ES-I3 (cell line): Measurements from ENCODE around the gene SKIC3.
A peak's percentile ranks its signal among the peaks of the same experiment; 100 is the strongest.

Experiments used
- H3K36me3 ChIP-seq: 2 replicates; pipeline ENCODE4 v1.6.1; 2013; ENCODE audit warnings: mild to moderate bottlenecking, low read length, control low read depth, moderate library complexity; ENCODE audit not compliant: insufficient read depth
- H3K4me1 ChIP-seq: 2 replicates; pipeline ENCODE4 v1.6.1; 2013; ENCODE audit warnings: mild to moderate bottlenecking, control low read depth, low read length; ENCODE audit not compliant: insufficient read depth
- H3K9ac ChIP-seq: 2 replicates; pipeline ENCODE4 v1.6.1; 2013; ENCODE audit warnings: low read depth, mild to moderate bottlenecking, low read length, moderate library complexity
- H3K9me3 ChIP-seq: 2 replicates; pipeline ENCODE4 v1.6.1; 2013; ENCODE audit warnings: mild to moderate bottlenecking, low read length, moderate library complexity; ENCODE audit not compliant: control insufficient read depth, insufficient read depth

Gene SKIC3

GRCh38 chr5:95555553-95555952 lies 776 bp upstream of the SKIC3 start:
- Histone ChIP-seq H3K9me3 (no peaks in the 10 kb centered on the region), H3K4me1 (no peaks in the 10 kb centered on the region), H3K36me3 (no peaks in the 10 kb centered on the region), H3K9ac (peak overlapping the region; percentile 91)

- no peaks in the 10 kb centered on the region for H3K9me3 ChIP-seq
- peak overlapping the region; percentile 91 for H3K9ac ChIP-seq
- no peaks in the 10 kb centered on the region for H3K4me1 ChIP-seq
Measured at GRCh38 chr5:95554331-95554646, 488 bp downstream of the SKIC3 start.

GRCh38 chr5:95549030-95549429 lies 5.7 kb downstream of the SKIC3 start:
- Histone ChIP-seq H3K4me1 (no peaks in the 10 kb centered on the region), H3K36me3 (peaks cover 4% of the 10 kb centered on the region), H3K9ac (no peak overlapping the region), H3K9me3 (no peaks in the 10 kb centered on the region)

More at GRCh38 chr5:95554331-95554646, 488 bp downstream of the SKIC3 start:
- no peaks in the 10 kb centered on the region for H3K36me3 ChIP-seq

GRCh38 chr5:95543017-95543705 lies 11.6 kb downstream of the SKIC3 start:
- no peaks in the 10 kb centered on the region for H3K4me1 ChIP-seq
- no peak overlapping the region for H3K9ac ChIP-seq
- no peaks in the 10 kb centered on the region for H3K9me3 ChIP-seq
- peaks cover 4% of the 10 kb centered on the region for H3K36me3 ChIP-seq

GRCh38 chr5:95537501-95537900 lies 17.3 kb downstream of the SKIC3 start:
- no peak overlapping the region for H3K9ac ChIP-seq
- peaks cover 8% of the 10 kb centered on the region for H3K4me1 ChIP-seq
- no peaks in the 10 kb centered on the region; the same call in 1 of the 2 replicates for H3K36me3 ChIP-seq
- H3K9me3 ChIP-seq, result no peaks in the 10 kb centered on the region

- Histone ChIP-seq H3K9me3 (no peaks in the 10 kb centered on the region), H3K4me1 (peaks cover 20% of the 10 kb centered on the region), H3K36me3 (no peaks in the 10 kb centered on the region), H3K9ac (no peak overlapping the region)
Measured at GRCh38 chr5:95533761-95534160, 21.0 kb downstream of the SKIC3 start.

GRCh38 chr5:95533106-95533505 lies 21.7 kb downstream of the SKIC3 start:
- Histone ChIP-seq H3K9me3 (no peaks in the 10 kb centered on the region), H3K4me1 (peaks cover 20% of the 10 kb centered on the region), H3K9ac (no peak overlapping the region; the same call in 1 of the 2 replicates), H3K36me3 (no peaks in the 10 kb centered on the region; the same call in 1 of the 2 replicates)

- Histone ChIP-seq H3K9ac (no peak overlapping the region; the same call in 1 of the 2 replicates), H3K9me3 (no peaks in the 10 kb centered on the region), H3K4me1 (peaks cover 20% of the 10 kb centered on the region), H3K36me3 (no peaks in the 10 kb centered on the region; the same call in 1 of the 2 replicates)
Measured at GRCh38 chr5:95532415-95532814, 22.4 kb downstream of the SKIC3 start.

- Histone ChIP-seq H3K9ac (no peak overlapping the region), H3K36me3 (no peaks in the 10 kb centered on the region; the same call in 1 of the 2 replicates), H3K9me3 (no peaks in the 10 kb centered on the region), H3K4me1 (peaks cover 20% of the 10 kb centered on the region)
Measured at GRCh38 chr5:95531491-95531890, 23.3 kb downstream of the SKIC3 start.

- H3K36me3 ChIP-seq, result no peaks in the 10 kb centered on the region; the same call in 1 of the 2 replicates
- H3K9me3 ChIP-seq, result no peaks in the 10 kb centered on the region
- peaks cover 20% of the 10 kb centered on the region for H3K4me1 ChIP-seq
- no peak overlapping the region for H3K9ac ChIP-seq
Measured at GRCh38 chr5:95530416-95530815, 24.4 kb downstream of the SKIC3 start.

GRCh38 chr5:95528565-95528964 lies 26.2 kb downstream of the SKIC3 start:
- H3K4me1 ChIP-seq, result peaks cover 20% of the 10 kb centered on the region
- H3K9ac ChIP-seq, result no peak overlapping the region
- H3K9me3 ChIP-seq, result no peaks in the 10 kb centered on the region
- no peaks in the 10 kb centered on the region; the same call in 1 of the 2 replicates for H3K36me3 ChIP-seq

- Histone ChIP-seq H3K36me3 (no peaks in the 10 kb centered on the region; the same call in 1 of the 2 replicates), H3K9me3 (no peaks in the 10 kb centered on the region), H3K4me1 (0 out of 2 replicates have a peak, but pooled peaks cover 7% of the 10 kb centered on the region), H3K9ac (no peak overlapping the region)
Measured at GRCh38 chr5:95526871-95527270, 27.9 kb downstream of the SKIC3 start.

GRCh38 chr5:95524423-95524822 lies 30.4 kb downstream of the SKIC3 start:
- Histone ChIP-seq H3K9me3 (no peaks in the 10 kb centered on the region), H3K4me1 (no peaks in the 10 kb centered on the region), H3K36me3 (no peaks in the 10 kb centered on the region; the same call in 1 of the 2 replicates), H3K9ac (no peak overlapping the region)

- no peaks in the 10 kb centered on the region for H3K9me3 ChIP-seq
- peaks cover 10% of the 10 kb centered on the region for H3K36me3 ChIP-seq
- no peak overlapping the region for H3K9ac ChIP-seq
- H3K4me1 ChIP-seq, result no peaks in the 10 kb centered on the region
Measured at GRCh38 chr5:95520206-95520605, 34.6 kb downstream of the SKIC3 start.

GRCh38 chr5:95519681-95520080 lies 35.1 kb downstream of the SKIC3 start:
- Histone ChIP-seq H3K9ac (no peak overlapping the region), H3K4me1 (no peaks in the 10 kb centered on the region), H3K36me3 (peaks cover 10% of the 10 kb centered on the region), H3K9me3 (no peaks in the 10 kb centered on the region)
